GM12878 (cell line): ENCODE results near the gene LPCAT2. TPM values are rescaled to one million over a fixed set of nuclear protein-coding genes. Genes with fewer than 3 reads are reported as not detected.

Source experiments
- ATAC-seq: fragments of 200-7000 bp; cut with Tn5 transposase; 3 replicates; pipeline ENCODE4 v1.9.1; 2020; ENCODE audit warnings: mild to moderate bottlenecking, moderate library complexity
- BruUV-seq: library from RNA; stranded (reverse); fragments of 400-500 nt; replicated peaks from 2 replicates; lab custom pipeline; 2021; lab: Mats Ljungman, UMichigan
- CTCF ChIA-PET: fragments of 300-600 bp; sonication (Branson Sonifier 250); formaldehyde crosslinking; extraction: SDS; loops from one replicate; lab custom pipeline; 2021; ENCODE audit warnings: inconsistent platforms; lab: Yijun Ruan, JAX
- POLR2A ChIA-PET: fragments of 350-600 bp; formaldehyde crosslinking; extraction: SDS; loops from one replicate; lab custom pipeline; 2021; ENCODE audit warnings: inconsistent platforms; lab: Charles Lee
- RAD21 ChIA-PET: fragments of 300-600 bp; sonication (Branson Sonifier 250); formaldehyde crosslinking; loops from one replicate; lab custom pipeline; 2023; ENCODE audit warnings: antibody characterized with exemption; ENCODE audit not compliant: unreplicated experiment; lab: Charles Lee
- SMC1A ChIA-PET: fragments of 300-600 bp; sonication (Branson Sonifier 250); formaldehyde crosslinking; loops from one replicate; lab custom pipeline; 2023; ENCODE audit not compliant: unreplicated experiment, uncharacterized antibody; lab: Charles Lee
- DNase-seq: peaks from one replicate; pipeline ENCODE4 v3.0.0-alpha.2; 2011; ENCODE audit warnings: low read depth, low spot score
- FAIRE-seq: peaks from 3 replicates; lab custom pipeline; 2011; peaks lifted over from hg19 to GRCh38; lab: Jason Lieb, UNC
- H2AFZ ChIP-seq: 2 replicates; pipeline ENCODE4 v1.6.0; 2011; ENCODE audit warnings: low read depth, low read length, control low read depth; ENCODE audit not compliant: control insufficient read depth
- H3K27ac ChIP-seq: 2 replicates; pipeline ENCODE4 v1.5.1; 2011; ENCODE audit warnings: control low read depth; ENCODE audit not compliant: control insufficient read depth, insufficient read depth
- H3K27me3 ChIP-seq, 2 experiments: replicated peaks in 1 of 2; 2 replicates each; pipeline versions ENCODE4 v1.6.0 to v1.6.1; 2011; ENCODE audit warnings: low read length in 1 of 2; ENCODE audit not compliant: control insufficient read depth in 2 of 2, insufficient read depth in 2 of 2
- H3K36me3 ChIP-seq, 2 experiments: 2 replicates each; pipeline ENCODE4 v1.5.1; 2011; ENCODE audit warnings: low read length in 1 of 2; ENCODE audit not compliant: control insufficient read depth in 2 of 2, insufficient read depth in 2 of 2
- H3K4me1 ChIP-seq: 2 replicates; pipeline ENCODE4 v1.6.1; 2011; ENCODE audit warnings: mild to moderate bottlenecking, low read length, moderate library complexity, mixed read lengths; ENCODE audit not compliant: control insufficient read depth, insufficient read depth
- H3K4me2 ChIP-seq: 2 replicates; pipeline ENCODE4 v1.6.0; 2011; ENCODE audit warnings: control low read depth; ENCODE audit not compliant: control insufficient read depth, insufficient read depth
- H3K4me3 ChIP-seq: fragments of 200-600 bp; sonication (generic); 2 replicates; pipeline ENCODE4 v1.5.1; 2016
- H3K79me2 ChIP-seq: 2 replicates; pipeline ENCODE4 v1.6.0; 2011; ENCODE audit warnings: low read length; ENCODE audit not compliant: control insufficient read depth, insufficient read depth
- H3K9ac ChIP-seq: 2 replicates; pipeline ENCODE4 v1.8.0; 2011; ENCODE audit warnings: low read length, control low read depth, mixed read lengths; ENCODE audit not compliant: control insufficient read depth, insufficient read depth
- H3K9me3 ChIP-seq: replicated peaks from 3 replicates; pipeline ENCODE4 v1.5.1; 2011; ENCODE audit warnings: mild to moderate bottlenecking, low read length; ENCODE audit not compliant: control insufficient read depth, insufficient read depth
- H4K20me1 ChIP-seq: 2 replicates; pipeline ENCODE4 v1.6.0; 2011; ENCODE audit not compliant: control insufficient read depth, insufficient read depth
- BHLHE40 ChIP-seq, 2 experiments: fragments of 450-650 bp in 1 of 2; IDR thresholded peaks; 2 replicates each; pipeline ENCODE4 v1.6.1; 2011 to 2017; ENCODE audit warnings: low read depth in 2 of 2, borderline replicate concordance in 1 of 2, improper control_type of control experiment in 1 of 2, low read length in 1 of 2, mild to moderate bottlenecking in 1 of 2
- CHD2 ChIP-seq: IDR thresholded peaks from 2 replicates; pipeline ENCODE4 v1.6.1; 2011; ENCODE audit warnings: low read depth, low read length, improper control_type of control experiment, borderline replicate concordance
- FOXM1 ChIP-seq: IDR thresholded peaks from 2 replicates; pipeline ENCODE4 v1.6.1; 2012; ENCODE audit warnings: low read depth, mild to moderate bottlenecking, inconsistent platforms, low read length, moderate library complexity
- KDM1A ChIP-seq: fragments of 200-600 bp; sonication (generic); IDR thresholded peaks from 2 replicates; pipeline ENCODE4 v1.6.1; 2016; ENCODE audit warnings: borderline replicate concordance
- MEF2B ChIP-seq: fragments of 450-650 bp; IDR thresholded peaks from 2 replicates; pipeline ENCODE4 v1.6.1; 2018; ENCODE audit warnings: mild to moderate bottlenecking, moderate library complexity; ENCODE audit not compliant: partially characterized antibody, poor library complexity, severe bottlenecking
- NBN ChIP-seq: fragments of 450-650 bp; IDR thresholded peaks from 2 replicates; pipeline ENCODE4 v1.6.1; 2016
- NFIC ChIP-seq: IDR thresholded peaks from 2 replicates; pipeline ENCODE4 v1.6.1; 2012; ENCODE audit warnings: low read depth, mild to moderate bottlenecking, inconsistent platforms, low read length, moderate library complexity
- SREBF2 ChIP-seq: IDR thresholded peaks from 2 replicates; pipeline ENCODE4 v1.6.1; 2012; ENCODE audit warnings: mild to moderate bottlenecking, low read length
- SRF ChIP-seq, 2 experiments: IDR thresholded peaks; 2 replicates each; pipeline ENCODE4 v1.6.1; 2011; ENCODE audit warnings: low read depth in 2 of 2, low read length in 2 of 2, mild to moderate bottlenecking in 1 of 2, moderate library complexity in 1 of 2
- TARDBP ChIP-seq: IDR thresholded peaks from 2 replicates; pipeline ENCODE4 v1.6.1; 2016; ENCODE audit warnings: borderline replicate concordance
- ZNF384 ChIP-seq: IDR thresholded peaks from 2 replicates; pipeline ENCODE4 v1.6.1; 2012; ENCODE audit warnings: low read depth, mild to moderate bottlenecking, low read length, improper control_type of control experiment, borderline replicate concordance
- WGBS: methylation state at CpG from one replicate; pipeline ENCODE4 v1.1.6; 2016; ENCODE audit warnings: low lambda C conversion rate; ENCODE audit not compliant: insufficient replicate concordance, insufficient coverage; ENCODE audit errors: missing lambda C conversion rate; 5-methylcytosine and 5-hydroxymethylcytosine counted together
- in situ Hi-C: fragments of 300-500 bp; cut with MboI; formaldehyde crosslinking; loops from 9 replicates; pipeline ENCODE4 v1.14.3; 2018; ENCODE audit warnings: mixed read lengths
- intact Hi-C: fragments of 100-400 bp; cut with micrococcal nuclease; formaldehyde crosslinking; loops from one replicate; pipeline ENCODE4 v1.14.2; 2022; ENCODE audit not compliant: unreplicated experiment
- polyA plus RNA-seq, 11 experiments: library from polyadenylated mRNA; depleted of rRNA in 4 of 11; unstranded in 6 of 11; stranded (reverse) in 5 of 11; fragments of >200 nt; fragmentation: Nextera tagmentation in 4 of 11; fragmentation: Illumina TruSeq in 1 of 11; extraction: Ambion mirVana in 4 of 11; extraction: Trizol in 1 of 11; gene quantifications; 1 replicate in 1 of 11; 2 replicates in 10 of 11; pipeline versions ENCODE4 v1.2.1 to v1.2.3, GENCODE V29; 2011 to 2016; ENCODE audit warnings: inconsistent platforms in 2 of 11, missing spikeins in 2 of 11, low read depth in 1 of 11
- total RNA-seq, 4 experiments: library from RNA; depleted of rRNA in 3 of 4; stranded (reverse); fragments of >200 nt in 3 of 4; fragmentation: Illumina TruSeq in 1 of 4; extraction: Trizol in 1 of 4; gene quantifications; 2 replicates each; pipeline versions ENCODE4 v1.2.1 to v1.2.3, GENCODE V29; 2013 to 2021
- TF ChIP-seq, protein P1 (sequence below): IDR thresholded peaks from 2 replicates; pipeline ENCODE4 v1.6.1; 2011; ENCODE audit warnings: borderline replicate concordance, low read depth, mild to moderate bottlenecking, moderate library complexity, mixed read lengths, low read length; ENCODE audit not compliant: insufficient read depth; ENCODE audit errors: extremely low read length
- TF ChIP-seq, protein P2 (sequence below): fragments of 450-650 bp; IDR thresholded peaks from 2 replicates; pipeline ENCODE4 v1.6.1; 2017; ENCODE audit warnings: mild to moderate bottlenecking, moderate library complexity

LPCAT2 gene
- total and polyA plus RNA-seq, 10 of the 15 experiments (the other 5 are each of a cell fraction or from before 2014, with no cell fraction given): 0.01 TPM; not detected in 9

DNA sequence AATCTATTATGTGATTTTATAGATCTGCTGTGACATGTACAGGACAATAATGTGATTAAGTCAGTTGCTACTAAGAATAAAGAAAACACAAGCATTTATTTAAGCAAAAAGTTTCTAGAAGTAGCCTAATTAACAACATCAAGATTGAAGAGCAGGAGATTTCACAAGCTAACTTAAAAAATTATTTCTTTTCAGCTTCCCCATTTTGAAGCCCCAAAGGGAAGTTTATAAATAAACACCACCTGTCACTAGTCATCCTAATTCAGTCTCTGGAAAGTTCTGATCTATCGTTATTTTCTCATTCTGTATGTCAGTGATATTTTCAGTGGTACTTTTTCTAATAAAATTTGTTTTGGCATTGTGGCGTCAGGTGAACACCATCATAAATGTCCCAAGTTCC, 65.9 kb downstream of the LPCAT2 start:
- Histone ChIP-seq H3K4me2 (no peak overlapping the region), H2AFZ (no peak overlapping the region), H3K4me3 (no peak overlapping the region), H3K9me3 (no peaks in the 10 kb centered on the region), H3K27ac (no peak overlapping the region), H3K27me3 (no peaks in the 10 kb centered on the region), H3K4me1 (no peaks in the 10 kb centered on the region), H3K79me2 (no peaks in the 10 kb centered on the region), H4K20me1 (no peaks in the 10 kb centered on the region)
- no peak for ATAC-seq
- no TSS peak for BruUV-seq
- in situ Hi-C loops: no loop called here
- no peak for FAIRE-seq
- intact Hi-C loops: no loop called here
- ChIA-PET SMC1A (no interaction called here), POLR2A (no interaction called here), RAD21 (no interaction called here), CTCF (no interaction called here)
- DNase-seq: no peak
- WGBS: 0% methylated on average over 2 of the region's 2 CpGs
- TF ChIP-seq NFIC (no peak), MEF2B (no peak), BHLHE40 (IDR thresholded peaks at IDR 0.05; ENCODE audit: borderline replicate concordance in 1 of 2, low read depth in 2 of 2, low read length in 1 of 2) (no peak), NBN (no peak), SREBF2 (no peak), ZNF384 (no peak), KDM1A (no peak), TARDBP (no peak), CHD2 (no peak), FOXM1 (no peak), SRF (IDR thresholded peaks at IDR 0.05; ENCODE audit: low read depth in 2 of 2, low read length in 2 of 2) (no peak)
- TF ChIP-seq, protein P1, sequence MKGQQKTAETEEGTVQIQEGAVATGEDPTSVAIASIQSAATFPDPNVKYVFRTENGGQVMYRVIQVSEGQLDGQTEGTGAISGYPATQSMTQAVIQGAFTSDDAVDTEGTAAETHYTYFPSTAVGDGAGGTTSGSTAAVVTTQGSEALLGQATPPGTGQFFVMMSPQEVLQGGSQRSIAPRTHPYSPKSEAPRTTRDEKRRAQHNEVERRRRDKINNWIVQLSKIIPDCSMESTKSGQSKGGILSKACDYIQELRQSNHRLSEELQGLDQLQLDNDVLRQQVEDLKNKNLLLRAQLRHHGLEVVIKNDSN: no peak
- TF ChIP-seq, protein P2, sequence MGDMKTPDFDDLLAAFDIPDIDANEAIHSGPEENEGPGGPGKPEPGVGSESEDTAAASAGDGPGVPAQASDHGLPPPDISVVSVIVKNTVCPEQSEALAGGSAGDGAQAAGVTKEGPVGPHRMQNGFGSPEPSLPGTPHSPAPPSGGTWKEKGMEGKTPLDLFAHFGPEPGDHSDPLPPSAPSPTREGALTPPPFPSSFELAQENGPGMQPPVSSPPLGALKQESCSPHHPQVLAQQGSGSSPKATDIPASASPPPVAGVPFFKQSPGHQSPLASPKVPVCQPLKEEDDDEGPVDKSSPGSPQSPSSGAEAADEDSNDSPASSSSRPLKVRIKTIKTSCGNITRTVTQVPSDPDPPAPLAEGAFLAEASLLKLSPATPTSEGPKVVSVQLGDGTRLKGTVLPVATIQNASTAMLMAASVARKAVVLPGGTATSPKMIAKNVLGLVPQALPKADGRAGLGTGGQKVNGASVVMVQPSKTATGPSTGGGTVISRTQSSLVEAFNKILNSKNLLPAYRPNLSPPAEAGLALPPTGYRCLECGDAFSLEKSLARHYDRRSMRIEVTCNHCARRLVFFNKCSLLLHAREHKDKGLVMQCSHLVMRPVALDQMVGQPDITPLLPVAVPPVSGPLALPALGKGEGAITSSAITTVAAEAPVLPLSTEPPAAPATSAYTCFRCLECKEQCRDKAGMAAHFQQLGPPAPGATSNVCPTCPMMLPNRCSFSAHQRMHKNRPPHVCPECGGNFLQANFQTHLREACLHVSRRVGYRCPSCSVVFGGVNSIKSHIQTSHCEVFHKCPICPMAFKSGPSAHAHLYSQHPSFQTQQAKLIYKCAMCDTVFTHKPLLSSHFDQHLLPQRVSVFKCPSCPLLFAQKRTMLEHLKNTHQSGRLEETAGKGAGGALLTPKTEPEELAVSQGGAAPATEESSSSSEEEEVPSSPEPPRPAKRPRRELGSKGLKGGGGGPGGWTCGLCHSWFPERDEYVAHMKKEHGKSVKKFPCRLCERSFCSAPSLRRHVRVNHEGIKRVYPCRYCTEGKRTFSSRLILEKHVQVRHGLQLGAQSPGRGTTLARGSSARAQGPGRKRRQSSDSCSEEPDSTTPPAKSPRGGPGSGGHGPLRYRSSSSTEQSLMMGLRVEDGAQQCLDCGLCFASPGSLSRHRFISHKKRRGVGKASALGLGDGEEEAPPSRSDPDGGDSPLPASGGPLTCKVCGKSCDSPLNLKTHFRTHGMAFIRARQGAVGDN: no peak
- TF ChIP-seq, all 136 proteins: peak for 0
- H3K9ac ChIP-seq: no peak overlapping the region
- no peaks in the 10 kb centered on the region for H3K36me3 ChIP-seq
